Thyroid gland (tissue), 4 donors: ENCODE data around the gene NDUFAF8.

Experiments used
- CTCF ChIP-seq, 6 experiments: fragments of 200-600 bp in 3 of 6; fragments of 450-650 bp in 3 of 6; sonication (generic) in 3 of 6; IDR thresholded peaks; one replicate each; pipeline ENCODE4 v1.5.1; 2016 to 2019; ENCODE audit warnings: antibody characterized with exemption in 6 of 6, mild to moderate bottlenecking in 2 of 6, inconsistent platforms in 1 of 6, moderate library complexity in 1 of 6
- POLR2A ChIP-seq, 2 donors: fragments of 450-650 bp; IDR thresholded peaks; one replicate each; pipeline ENCODE4 v1.6.1; 2017; ENCODE audit warnings: antibody characterized with exemption in 2 of 2, mild to moderate bottlenecking in 2 of 2, moderate library complexity in 1 of 2

- TF ChIP-seq CTCF (IDR thresholded peaks at IDR 0.05) (no peak), POLR2A (IDR thresholded peaks at IDR 0.05) (no peak)
These were observed 6.7 kb downstream of the NDUFAF8 start for GRCh38 chr17:81245665-81246342.
